Left ventricle myocardium superior (tissue), 1 donor: Measurements from ENCODE around the gene BRMS1. TPM values are rescaled to one million over a fixed set of nuclear protein-coding genes. Genes with fewer than 3 reads are reported as not detected.
"Not testable (repeated sequence)": the region's sequence is repeated elsewhere in the genome, so short reads cannot be mapped to it uniquely, and the experiment has no call there.

ENCODE experiments used
- ATAC-seq: fragments of 200-7000 bp; cut with Tn5 transposase; one replicate; pipeline ENCODE4 v1.9.1; 2020; ENCODE audit warnings: mild to moderate bottlenecking, moderate library complexity
- DNase-seq: peaks from one replicate; pipeline ENCODE4 v3.0.0-alpha.2; 2020
- intact Hi-C: fragments of 100-400 bp; cut with micrococcal nuclease; formaldehyde crosslinking; loops from one replicate; pipeline ENCODE4 v1.11.0; 2022
- total RNA-seq: library from RNA; stranded (reverse); fragmentation: NEBNext Ultra II Directional; extraction: Animal tissue kit (Norgen Biotek cat#: 25700); gene quantifications from one replicate; pipeline ENCODE4 v1.2.1, GENCODE V29; 2021
- donor health status: DM: no; HTN: yes; CAD: no; lungs with severe emphysema.

Gene BRMS1
- total RNA-seq, 1 donor from 2014 or later, result 14.7 TPM

DNA sequence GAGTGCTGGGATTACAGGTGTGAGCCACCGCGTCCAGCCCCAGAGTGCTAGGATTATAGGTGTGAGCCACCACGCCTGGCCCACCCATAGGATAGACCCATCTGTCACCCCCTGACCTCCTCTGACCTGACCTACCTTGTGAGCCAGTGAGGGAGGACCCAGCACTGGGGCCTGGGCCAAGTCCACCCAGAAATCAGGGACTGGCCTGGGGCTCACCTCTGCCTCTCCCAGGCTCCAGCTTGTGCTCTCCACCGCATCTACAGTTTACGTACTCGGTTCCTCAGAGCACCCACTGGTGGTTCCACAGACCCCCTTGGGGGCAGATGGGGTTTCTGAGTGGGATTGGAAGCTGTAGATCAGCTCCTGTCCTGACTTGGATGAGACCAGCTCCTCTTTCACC is 20.3 kb upstream of the BRMS1 start:
- DNase-seq (no peak), ATAC-seq (no peak)
- intact Hi-C loops, result no loop called here

DNA sequence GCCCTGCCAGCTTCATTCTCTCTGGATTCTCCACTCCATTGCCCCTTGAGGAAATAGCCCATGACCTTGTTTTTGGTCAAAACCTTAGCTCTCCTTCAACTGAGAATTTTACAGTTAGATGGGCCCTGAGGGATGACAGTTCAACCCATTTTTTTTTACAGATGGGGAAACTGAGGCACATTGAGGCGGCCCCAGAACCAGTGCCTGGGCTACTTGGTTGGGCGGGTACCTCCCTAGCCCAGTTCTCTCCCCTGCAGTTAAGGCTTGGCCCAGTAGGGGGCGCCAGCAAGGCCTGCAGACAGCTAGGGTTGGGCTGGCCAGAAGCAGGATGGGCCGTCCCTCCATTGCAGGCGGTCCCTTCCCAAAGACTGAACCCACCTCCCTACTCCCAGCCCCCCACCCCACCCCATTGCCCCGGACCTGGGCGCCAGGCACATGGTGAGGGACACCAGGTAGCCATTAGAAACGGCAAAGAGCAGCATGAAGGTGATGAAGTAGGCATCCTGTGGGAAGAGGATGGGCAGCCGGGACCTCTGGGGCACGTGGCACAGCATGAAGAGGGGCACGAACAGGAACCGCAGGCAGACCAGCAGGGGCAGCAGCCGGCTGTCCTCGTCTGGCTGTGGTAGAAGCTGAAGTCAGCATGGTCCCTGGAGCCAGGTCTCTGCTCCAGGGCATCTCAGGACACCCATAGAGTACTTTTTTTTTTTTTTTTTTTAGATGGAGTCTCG is 19.1 kb upstream of the BRMS1 start:
- intact Hi-C loops, result no loop called here
- ATAC-seq (peak; percentile 22), DNase-seq (peak; percentile 63)

DNA sequence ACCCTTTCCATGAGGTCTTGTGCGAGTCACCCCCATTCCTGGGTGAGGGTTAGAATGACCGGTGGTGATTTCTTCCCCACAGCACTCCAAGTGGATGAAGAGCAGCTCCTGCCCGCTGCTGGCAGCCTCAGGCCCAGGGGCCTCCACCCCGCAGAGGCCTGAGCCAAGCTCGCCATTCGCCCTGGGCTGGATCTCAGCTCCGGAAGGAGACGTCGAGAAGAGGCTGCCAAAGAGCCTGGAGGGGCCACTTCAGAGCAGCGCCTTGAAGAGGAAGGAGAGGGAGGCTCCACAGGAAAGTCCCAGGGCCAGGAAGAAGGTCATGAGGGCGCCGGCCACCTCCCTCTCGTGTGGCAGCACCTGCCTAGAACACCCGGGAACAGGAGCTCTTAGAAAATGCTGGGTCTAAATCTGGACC is 18.3 kb upstream of the BRMS1 start:
- no peak for DNase-seq
- intact Hi-C loops, result no loop called here
- peak; percentile 25 for ATAC-seq

DNA sequence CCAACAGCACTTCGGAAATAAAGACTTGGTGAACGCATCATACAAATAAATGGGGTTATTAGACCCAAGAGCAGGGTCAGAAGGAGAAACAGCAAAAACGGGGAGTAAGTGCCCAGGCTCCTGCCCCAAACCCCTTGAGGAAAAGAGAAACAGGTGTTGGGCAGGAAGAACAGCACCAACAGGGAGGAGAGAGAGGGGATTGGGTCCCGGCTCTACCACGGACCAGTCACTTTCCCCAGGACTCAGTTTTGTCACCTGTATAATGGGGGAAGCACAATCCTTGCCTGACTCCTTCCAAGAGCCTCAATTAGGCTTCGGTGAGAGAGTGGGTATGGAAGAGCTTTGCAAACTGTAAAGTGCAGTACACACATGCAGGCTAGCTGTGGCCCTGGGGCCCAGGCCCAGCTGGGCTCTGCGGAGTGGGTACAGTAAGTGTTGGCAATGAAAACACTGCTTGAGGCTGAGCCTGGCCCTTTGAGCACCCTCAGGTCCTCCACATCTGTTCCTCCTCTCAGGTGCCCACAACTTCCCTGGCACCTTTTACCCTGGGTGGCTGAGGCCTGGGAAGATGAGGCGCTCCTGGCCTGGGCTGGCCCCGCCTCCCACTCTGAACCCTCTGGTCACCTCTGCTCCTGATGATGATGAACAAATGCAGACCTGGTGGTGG is 17.7 kb upstream of the BRMS1 start:
- ATAC-seq, result no peak
- intact Hi-C loops, result no loop called here
- no peak for DNase-seq

DNA sequence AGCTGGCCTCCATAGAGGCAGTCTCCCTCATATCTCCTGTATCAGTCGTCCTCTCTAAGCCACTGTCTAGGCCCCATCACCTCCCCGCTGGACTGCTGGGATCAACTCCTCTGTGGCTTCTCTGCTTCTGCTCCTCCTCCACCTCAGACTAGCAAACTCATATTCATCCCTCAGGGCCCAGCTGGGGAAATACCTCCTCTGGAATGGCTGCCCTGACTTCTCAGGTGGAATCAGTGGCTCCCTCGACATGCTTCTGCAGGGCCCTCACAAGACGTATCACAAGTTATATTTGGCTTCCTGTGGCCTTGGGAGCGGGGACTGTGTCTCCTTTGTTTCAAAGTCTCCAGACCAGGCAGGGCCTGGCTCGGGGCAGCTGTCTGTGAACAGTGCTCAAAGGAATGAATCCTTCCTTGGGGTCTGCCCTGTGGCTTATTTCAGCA is 16.6 kb upstream of the BRMS1 start:
- ATAC-seq (no peak), DNase-seq (no peak)
- intact Hi-C loops, result no loop called here

DNA sequence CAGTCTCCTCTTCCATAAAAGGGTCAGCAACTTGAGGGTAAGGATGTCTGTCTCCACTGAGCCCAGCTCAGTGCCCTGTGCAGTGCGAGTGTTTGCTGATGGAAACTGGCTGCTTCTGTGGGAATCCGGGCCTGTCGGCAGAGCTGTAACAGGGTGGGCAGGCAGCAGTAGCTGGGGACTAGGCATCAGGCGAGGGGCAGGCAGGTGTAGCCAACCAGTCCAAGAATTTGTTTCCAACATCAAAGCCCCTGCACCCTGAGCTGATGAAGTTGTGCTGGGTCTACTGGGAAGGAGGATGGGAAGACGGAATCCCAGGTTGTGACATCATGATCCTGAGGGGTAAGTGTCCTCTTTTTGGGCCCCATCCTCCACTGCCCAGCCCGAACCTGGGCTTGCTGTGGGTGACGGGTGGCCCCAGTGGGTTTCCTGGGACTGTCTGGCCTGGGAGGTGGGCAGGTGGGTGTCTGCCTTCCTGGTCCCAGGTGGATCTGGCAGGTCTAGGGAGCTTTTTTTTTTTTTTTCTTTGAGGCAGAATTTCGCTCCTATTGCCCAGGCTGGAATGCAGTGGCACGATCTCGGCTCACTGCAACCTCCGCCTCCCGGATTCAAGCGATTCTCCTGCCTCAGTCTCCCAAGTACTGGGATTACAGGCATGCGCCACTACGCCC is 15.6 kb upstream of the BRMS1 start:
- ATAC-seq (no peak), DNase-seq (no peak)
- intact Hi-C loops, result no loop called here

DNA sequence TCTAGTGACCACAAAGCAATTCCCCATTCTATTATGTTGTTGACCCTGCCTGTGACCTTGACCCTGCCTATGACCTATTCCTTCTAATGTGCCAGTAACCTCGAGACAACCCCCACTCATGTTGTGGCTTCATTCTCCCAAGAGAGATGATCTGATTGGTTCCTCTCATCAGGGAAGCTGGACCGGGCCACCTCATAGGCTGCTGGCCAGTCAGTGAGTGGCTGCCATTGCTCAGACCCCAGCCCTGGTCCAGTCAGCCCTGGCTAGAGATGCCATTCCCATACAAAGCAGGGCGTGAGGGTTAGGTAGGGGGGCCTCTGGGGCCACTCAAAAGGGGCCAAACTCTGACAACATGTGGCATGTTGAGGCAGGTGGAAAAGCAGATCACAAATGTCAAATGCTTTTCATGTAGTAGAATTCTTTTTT is 14.8 kb upstream of the BRMS1 start:
- intact Hi-C loops, result no loop called here
- no peak for ATAC-seq
- no peak for DNase-seq

DNA sequence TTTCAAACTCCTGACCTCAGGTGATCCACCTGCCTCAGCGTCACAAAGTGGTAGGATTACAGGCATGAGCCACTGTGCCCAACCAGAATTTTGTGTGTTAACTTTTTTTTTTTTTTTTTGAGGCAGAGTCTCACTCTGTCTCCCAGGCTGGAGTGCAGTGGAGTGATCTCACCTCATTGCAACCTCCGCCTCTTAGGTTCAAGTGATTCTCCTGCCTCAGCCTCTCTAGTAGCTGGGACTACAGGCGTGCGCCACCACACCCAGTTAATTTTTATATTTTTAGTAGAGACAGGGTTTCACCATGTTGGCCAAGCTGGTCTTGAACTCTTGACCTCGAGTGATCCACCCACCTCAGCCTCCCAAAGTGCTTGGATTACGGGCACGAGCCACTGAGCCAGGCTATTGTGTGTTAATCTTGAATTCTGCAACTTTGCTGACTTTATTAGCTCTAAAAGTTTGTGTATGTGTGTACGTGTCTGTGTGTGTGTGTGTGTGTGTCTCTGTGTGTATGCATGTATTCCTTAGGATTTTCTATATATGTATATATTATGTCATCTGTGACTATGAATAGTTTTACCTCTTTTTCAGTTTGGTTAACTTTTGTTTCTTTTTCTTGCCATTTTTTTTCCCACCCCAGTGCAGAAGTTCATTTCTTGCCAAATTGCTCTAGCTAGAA is 5.8 kb upstream of the BRMS1 start:
- ATAC-seq, intact Hi-C loops, DNase-seq: not testable (repeated sequence)

DNA sequence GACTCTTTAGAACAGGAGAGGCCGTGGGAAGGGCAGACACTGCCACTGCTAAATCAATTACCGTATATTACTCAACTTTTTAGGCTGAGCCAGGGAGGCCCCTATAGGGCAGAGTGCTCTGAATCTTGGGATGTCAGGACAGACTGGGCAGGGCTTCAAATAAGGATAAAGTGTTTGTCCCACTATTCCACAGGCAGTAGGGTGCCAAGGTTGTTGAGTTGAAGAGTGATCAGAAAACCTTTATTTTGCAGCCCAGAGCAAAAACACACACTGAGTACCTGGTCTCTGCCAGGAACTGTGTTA is 4.1 kb upstream of the BRMS1 start:
- DNase-seq (no peak), ATAC-seq (no peak)
- intact Hi-C loops, result no loop called here

DNA sequence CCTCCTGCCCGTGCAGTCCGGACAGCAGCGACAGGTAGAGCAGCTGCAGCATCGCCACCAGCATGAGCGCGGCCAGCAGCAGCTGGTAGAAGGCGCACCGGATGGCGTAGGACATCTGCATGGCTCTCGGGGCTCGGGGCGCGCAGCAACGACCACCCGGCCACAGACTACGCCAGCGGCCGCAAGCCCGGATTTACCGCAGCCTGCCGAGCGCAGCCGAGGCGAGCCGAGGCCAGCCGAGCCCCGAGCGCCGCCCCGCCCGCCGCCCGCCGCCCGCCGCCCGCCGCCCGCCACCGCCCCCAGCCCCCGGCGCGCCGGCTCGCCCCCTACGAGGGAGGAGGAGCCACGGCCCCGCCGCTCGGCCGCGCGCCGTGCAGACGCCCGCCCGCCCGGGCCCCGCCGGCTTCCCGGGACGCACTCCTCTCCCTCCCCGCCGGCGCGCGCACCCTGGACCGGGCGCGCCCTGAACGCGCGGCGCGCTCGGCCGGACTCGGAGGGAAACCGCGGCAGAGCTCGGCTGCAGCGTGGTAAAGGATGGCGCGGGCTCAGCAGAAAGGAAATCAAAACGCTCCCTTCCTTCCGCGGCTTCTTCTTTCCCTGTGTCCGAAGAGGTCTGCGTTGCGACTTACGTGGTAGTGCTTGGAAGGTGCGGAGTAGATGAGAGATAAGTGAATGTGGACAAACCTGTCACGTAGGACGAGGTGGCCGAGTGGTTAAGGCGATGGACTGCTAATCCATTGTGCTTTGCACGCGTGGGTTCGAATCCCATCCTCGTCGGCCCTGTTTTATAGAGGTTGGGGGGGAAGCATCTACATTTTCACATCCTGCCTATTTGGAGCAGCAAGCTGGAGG is 2.7 kb upstream of the BRMS1 start, which contains the start of gene B4GAT1:
TSS of gene B4GAT1 (minus strand) at position 205 of the 852 bp plus-strand sequence. CDS start at position 121, 84 bp downstream.
- peak; percentile 80 for ATAC-seq
- intact Hi-C loops, result no loop called here
- peak; percentile 85 for DNase-seq

DNA sequence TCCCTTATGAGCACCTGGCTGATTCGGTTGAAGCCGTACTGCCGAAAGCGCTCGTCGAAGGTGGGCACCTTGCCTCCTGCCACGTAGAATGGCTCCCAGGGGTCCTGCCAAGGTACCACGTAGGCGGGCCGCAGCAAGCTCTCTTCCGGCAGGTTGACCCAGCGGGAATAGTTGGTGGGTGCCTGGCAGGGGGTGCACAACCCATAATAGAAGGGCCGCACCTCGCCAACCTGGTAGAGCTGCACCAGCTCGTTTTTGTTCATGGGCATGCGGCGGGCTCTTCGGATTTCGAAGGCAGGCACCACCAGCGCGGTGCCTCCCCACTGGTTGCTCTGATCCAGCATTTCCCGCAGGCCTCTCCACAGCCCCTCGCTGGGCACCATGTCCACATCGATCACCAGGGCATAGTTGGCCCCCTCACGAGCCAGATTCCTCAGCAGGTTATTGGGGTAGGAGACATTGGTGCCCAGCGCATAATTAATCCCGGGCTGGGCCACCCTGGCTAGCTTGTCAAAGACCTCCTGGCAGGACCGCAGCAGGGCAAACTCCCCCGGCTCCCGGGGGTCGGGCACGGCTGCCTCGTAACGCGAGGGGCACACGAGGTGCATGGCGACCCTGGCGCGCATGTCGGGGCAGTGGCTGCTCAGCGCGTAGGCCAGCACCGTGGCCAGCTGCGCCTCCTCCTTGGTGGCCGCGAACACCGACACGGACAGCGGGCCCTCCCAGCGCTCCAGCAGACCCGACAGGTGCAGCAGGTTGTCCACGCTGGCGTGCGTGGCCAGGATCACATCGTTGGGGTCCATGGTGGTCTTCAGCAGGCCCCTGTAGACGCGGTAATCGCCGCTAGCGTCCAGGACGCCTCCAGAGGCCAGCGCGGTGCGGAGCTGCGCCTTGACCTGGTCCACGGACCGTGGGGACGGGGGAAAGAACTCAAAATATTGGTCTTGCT is 1.8 kb upstream of the BRMS1 start:
- intact Hi-C loops, result no loop called here
- DNase-seq (peak; percentile 45), ATAC-seq (peak; percentile 13)

DNA sequence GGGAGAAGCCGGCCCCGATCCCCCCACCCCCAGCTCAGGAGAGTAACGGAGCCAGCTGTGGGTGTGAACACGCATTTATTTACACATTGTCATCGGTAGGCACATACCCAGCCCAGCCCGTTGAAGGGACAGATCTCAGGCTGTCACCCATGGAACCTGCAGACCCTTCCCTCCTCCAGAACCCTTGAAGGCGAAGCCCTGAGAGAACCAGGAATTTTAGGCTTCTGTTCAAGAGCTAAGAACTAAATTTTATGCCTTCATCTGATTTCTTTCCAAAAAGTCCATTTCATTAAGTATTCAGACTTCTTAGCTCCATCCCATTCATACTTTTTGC is 379 bp upstream of the BRMS1 start:
- DNase-seq (no peak), ATAC-seq (no peak)
- intact Hi-C loops, result no loop called here

DNA sequence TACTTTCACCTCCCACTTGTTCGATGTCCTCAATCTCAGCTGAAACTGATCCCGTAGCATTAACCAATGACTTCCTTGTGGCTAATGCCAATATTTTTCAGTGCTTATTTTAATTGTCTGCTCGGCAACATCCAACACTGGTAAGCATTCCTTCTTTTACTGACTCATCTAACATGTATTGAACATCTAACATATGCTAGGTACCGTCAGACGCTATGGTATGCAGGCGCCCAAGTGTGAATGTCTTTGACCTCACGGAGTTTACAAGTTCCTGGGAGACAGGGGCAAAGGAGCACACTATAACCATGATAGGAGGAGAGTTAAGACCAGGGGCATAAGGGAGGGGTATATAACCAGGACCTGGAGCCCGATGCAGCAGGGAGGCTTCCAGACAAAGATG is 1.7 kb downstream of the BRMS1 start:
- intact Hi-C loops, result no loop called here
- DNase-seq, result peak; percentile 6
- ATAC-seq, result no peak

DNA sequence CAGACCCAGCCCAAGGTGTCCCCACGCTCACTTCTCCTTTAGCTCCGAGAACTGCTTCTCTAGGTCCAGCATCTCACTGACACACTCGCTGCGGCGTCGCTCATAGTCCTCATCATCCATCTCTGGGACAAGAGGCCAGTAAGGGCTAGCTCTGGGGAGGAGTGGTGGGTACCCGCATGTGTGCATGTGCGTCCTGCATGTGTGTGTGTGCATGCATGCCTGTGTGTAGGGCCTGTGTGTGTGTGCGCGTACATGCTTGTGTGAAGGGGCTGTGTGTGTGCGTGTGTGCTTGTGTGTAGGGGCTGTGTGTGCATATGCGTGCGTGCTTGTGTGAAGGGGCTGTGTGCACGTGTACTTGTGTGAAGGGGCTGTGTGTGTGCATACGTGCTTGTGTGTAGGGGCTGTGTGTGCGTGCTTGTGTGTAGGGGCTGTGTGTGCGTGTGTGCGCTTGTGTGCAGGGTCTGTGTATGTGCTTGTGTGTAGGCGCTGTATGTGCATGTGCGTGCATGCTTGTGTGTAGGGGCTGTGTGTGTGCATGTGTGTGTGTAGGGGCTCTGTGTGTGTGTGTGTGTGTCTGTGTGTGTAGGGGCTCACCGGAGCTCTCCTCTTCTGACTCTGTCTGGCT is 3.3 kb downstream of the BRMS1 start:
- no peak for ATAC-seq
- peak; percentile 6 for DNase-seq
- intact Hi-C loops, result no loop called here

DNA sequence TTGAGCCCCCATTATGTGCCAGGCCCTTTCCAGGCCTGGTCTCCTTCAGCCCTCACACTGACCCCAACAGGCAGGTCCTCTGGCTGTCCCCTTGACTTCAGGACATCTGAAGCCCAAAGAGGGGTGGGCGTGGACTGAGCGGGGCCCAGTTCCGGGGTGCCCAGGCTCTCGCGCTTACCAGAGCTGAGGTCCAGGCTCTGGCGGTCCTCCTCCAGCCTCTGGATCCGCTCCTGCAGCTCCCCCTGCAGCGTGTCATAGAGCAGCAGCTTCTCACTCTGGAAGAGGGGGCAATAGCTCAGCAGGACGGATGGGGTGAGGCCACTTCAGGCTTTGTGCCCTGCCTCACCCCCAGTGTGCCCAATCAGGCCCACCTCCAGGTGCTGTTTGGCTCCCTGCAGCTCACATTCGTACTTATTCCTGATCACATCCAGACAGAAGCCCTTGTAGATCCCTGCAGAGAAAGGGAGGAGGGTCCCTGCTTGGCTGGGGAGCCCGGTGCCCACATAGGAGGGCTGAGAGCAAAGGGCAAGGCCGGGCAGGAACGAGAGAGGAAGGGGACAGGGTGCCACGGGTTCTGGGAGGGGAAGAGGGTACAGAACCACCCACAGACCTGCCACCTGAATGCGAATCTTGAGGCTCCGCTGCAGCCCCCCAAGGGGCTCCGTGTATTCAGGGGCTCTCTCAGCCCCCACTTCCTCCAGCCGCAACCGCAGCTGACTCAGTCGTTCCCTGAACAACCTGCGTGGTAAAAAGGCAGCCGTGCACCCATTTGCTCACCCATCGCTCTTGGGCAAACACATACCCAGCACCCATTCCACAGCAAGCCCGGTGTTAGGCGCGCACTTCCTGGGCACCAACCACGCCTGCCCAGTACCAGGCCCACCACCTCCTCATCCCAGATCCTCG is 4.1 kb downstream of the BRMS1 start:
- DNase-seq (no peak), ATAC-seq (no peak)
- intact Hi-C loops, result no loop called here

DNA sequence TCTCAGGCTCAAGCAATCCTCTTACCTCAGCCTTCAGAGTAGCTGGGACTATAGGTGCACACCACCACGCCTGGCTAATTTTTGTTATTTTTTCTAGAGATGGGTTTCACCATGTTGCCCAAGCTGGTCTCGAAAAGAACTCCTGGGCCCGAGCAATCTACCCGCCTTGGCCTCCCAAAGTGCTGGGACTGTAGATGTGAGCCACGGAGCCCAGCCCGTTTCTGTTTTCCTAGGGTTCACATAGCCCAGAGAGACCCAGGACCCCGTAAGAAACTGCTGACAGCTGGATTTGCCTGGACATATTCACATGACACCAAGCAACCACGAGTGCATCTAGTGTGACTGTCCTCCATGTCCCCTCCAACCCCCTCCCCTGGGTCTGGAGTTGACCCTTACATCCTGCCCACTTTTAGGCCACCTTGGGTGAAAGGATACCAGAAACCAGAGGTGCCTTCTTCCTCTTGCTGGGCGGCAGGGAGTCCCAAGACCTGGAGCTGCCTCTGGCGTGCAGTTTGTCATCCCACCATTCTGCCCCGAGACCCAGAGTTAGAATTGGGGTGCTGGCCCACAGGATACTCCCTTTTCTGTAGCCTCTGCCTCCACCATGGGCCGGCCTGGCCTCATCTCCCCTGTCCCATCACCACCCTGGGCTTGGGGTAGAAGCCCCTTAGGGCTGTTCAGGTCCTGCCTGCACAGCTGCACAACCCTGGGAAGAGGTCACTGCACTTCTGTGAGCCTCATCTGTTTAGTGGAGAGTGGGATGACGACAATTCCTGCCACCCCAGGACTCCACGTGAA is 5.0 kb downstream of the BRMS1 start:
- no peak for ATAC-seq
- intact Hi-C loops, result no loop called here
- DNase-seq, result peak; percentile 7
